ENCODE data around the gene GATM.
"Not testable (repeated sequence)": the region's sequence is repeated elsewhere in the genome, so short reads cannot be mapped to it uniquely, and the experiment has no call there.

The GATM gene

DNA sequence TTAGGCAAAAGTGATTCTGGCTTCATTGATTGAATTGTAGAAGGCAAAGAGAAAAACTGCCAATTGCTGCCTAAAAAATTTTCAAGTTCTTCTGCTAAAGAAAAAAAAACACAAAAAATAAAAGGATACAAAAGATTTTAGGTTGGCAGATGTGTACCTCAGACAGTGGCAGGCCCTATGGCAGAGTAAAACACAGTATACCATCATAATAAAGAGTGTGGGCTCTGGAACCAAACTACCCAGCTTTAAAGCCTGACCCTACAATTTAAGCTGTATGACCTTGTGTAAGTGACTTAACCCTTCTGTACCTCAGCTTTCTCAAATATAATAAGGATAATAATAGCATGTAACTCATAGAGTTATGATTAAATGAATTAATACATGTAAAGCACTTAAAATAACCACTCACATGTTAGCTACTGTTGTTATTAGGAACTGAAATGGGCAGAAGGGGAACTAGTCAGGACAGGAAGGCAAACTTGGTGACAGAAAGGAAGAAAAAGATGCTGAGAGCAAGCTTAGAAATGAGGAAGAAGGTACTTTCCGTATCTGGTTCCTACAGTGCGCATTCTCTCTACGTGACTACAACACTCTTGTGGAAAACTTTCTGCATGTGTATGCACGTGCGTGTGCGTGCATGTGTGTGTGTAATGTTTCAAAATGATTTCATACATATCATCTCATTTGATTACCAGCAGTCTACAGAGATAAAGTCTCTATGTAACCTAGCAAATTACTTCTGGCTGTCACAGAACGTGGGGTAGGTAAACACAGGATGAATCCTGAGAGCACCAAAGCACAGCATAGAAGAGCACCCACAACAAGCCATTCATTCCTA is 13.6 kb upstream of the GATM start:
- in situ Hi-C loops (cut with MboI; ENCODE audit: low sequenced_read_pairs), result no loop called here

- in situ Hi-C loops (cut with MboI; ENCODE audit: low sequenced_read_pairs), result no loop called here
These were observed 11.0 kb upstream of the GATM start for GRCh38 chr15:45389351-45389750.

DNA sequence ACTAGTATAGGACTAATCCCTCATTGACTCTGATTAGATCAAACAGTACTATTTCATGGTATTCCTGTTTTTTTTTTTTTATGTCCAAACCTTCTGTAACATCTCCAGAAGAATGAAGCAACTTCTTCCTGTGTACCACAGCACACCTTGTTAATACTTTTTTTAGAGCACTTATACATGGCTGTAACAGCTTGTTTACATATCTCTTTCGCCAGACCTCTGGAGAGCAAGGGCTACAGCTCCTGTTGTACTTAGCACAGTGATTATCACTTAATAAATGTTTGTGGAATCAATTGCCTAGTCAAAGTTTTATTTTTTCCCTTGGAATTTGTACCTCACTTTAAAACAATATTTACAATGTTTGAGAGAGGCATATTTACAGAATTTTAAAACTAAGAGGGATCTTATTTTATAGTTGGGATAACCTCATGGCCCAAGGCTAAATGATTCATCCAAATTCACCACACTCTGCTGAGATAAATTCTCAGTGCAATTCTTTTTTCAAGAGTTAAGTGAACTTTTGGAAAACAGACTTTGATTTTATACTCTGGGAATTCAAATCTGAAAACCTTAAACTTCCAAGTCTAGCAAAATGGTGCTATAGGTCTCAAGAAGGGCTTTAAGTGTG is 9.2 kb upstream of the GATM start:
- in situ Hi-C loops (cut with MboI; ENCODE audit: low sequenced_read_pairs), result no loop called here

GRCh38 chr15:45386974-45387373 is 8.6 kb upstream of the GATM start:
- in situ Hi-C loops (cut with MboI; ENCODE audit: low sequenced_read_pairs), result no loop called here

DNA sequence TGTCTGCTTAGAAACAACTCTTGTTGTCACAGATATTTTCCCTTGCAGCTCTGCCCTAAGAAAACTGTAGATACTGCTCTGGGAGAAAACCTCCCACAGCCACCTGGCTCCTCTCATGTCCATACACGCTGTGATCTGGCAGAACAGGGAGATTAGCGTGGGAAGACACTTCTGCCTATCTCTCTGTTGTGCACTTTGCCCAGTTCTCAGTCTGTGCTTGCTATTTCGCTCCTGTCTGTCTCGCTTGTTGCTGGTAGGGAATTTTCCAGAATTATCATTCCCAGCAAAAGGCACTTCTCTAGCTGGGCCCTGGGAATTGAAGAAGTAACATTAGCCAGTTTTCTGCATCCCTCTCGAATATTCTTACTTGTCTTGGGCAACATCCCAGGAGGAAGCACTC is 8.1 kb upstream of the GATM start:
- in situ Hi-C loops (cut with MboI; ENCODE audit: low sequenced_read_pairs), result no loop called here

GRCh38 chr15:45385590-45385989 is 7.2 kb upstream of the GATM start:
- in situ Hi-C loops (cut with MboI; ENCODE audit: low sequenced_read_pairs), result no loop called here

DNA sequence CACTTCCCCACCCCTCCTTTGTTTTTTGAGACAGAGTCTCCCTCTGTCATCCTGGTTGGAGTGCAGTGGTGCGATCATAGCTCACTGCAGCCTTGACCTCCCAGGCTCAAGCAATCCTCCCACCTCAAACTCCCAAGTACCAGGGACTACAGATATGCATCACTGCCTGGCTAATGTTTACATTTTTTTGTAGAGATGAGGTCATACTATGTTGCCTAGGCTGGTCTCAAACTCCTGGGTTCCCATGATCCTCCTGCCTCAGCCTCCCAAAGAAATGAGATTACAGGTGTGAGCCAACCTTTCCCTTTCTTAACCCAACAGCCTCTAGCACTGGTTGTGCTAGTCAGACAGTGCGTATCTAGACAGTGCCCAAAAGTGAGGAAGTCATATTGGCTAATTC is 6.4 kb upstream of the GATM start:
- in situ Hi-C loops (cut with MboI; ENCODE audit: low sequenced_read_pairs), result no loop called here

GRCh38 chr15:45378913-45379262 is 544 bp upstream of the GATM start:
- in situ Hi-C loops (cut with MboI; ENCODE audit: low sequenced_read_pairs), result no loop called here

DNA sequence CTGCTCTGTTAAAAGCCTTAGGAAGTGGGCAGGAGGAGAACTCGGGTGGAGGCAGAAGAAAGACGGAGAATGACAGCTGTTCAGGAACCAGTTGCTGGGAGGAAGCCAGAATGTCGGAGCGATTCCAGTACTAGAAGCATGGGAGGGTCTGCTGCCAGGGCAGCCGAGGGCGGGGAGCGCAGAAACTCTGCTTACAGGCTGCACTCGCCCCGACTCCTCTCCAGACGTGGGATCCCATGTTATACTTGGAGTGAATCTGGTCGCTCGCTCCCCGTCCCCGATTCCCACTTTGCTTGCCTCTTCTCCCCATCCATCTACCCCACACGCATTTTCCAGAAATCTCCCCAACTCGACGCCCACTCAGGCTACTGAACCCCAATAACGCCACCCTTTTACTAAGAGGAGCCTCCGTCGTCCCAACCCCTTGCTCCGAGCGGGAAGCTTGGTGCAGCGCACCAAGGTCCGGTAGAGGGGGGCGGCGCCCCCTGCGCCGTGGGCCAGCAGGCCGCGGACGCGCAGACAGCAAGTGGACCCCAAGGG is 665 bp downstream of the GATM start:
- in situ Hi-C loops (cut with MboI; ENCODE audit: low sequenced_read_pairs), result no loop called here

DNA sequence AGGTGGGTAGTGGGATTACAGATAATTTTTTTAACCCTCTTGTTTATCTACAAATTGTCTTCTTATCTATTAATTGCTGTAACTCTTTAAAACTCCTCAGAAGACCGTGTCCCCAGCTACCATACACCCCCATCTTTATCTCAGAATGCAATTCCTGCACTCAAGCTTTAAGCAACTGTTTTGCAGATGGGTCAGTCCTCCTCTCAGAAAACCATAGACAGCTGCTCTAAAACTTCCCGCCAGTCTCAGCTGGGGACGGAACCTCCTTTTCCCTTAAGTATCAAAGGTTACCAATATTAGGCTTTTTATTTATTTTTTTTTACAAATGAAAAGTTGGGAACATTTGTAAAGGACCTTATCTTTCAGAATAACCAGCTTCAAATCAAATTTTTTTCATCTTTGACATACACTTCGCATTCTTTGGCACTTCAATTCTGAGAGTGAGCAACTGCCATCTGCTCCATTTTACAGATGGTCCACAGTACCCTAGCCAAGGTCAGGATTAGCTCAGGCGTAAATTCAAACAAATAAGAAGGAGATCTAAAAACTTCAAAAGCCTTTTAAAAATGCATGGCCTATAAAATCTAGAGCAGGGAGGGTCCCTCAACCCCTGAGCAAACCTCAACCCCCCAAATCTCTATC is 1.3 kb downstream of the GATM start:
- in situ Hi-C loops (cut with MboI; ENCODE audit: low sequenced_read_pairs), result no loop called here

GRCh38 chr15:45376300-45376928 is 1.9 kb downstream of the GATM start:
- in situ Hi-C loops (cut with MboI; ENCODE audit: low sequenced_read_pairs), result no loop called here

DNA sequence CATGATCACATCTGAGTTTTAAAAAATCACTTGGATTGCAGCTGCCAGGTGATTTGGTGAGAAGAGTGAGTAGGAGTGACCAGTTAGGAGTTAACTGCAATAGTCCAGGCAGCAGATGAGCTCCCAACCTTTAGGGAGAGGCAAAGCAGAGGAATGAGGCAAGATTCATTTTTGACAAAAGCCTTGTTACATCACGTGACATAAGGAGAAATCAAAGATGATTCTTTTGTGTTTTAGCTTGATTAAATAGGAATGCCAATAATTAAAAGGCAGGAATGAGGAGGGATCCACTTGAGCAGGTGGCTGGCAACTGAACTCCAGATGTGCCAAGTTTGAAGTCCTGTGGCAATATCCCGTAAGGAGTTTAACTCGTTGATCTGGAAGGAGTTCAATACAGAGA is 2.5 kb downstream of the GATM start:
- in situ Hi-C loops (cut with MboI; ENCODE audit: low sequenced_read_pairs), result no loop called here

DNA sequence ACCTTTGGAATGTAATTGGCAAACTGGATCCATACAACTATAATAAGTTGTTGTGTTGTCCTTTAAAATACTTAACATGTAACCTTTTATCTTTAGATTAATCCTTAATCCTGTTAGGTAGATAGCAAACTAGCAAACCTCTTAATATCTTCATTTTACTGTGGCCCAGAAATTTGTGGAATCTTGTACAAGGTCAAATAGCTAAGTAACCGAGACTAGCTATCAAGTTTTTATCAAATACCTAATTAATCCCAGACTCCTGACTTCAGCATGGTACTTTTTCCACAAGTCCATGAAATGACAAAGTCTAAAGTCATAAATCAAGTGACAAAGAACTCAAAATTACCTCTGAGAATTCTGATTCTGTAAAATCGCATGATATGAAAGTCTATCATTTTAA is 4.4 kb downstream of the GATM start:
- in situ Hi-C loops (cut with MboI; ENCODE audit: low sequenced_read_pairs), result no loop called here

DNA sequence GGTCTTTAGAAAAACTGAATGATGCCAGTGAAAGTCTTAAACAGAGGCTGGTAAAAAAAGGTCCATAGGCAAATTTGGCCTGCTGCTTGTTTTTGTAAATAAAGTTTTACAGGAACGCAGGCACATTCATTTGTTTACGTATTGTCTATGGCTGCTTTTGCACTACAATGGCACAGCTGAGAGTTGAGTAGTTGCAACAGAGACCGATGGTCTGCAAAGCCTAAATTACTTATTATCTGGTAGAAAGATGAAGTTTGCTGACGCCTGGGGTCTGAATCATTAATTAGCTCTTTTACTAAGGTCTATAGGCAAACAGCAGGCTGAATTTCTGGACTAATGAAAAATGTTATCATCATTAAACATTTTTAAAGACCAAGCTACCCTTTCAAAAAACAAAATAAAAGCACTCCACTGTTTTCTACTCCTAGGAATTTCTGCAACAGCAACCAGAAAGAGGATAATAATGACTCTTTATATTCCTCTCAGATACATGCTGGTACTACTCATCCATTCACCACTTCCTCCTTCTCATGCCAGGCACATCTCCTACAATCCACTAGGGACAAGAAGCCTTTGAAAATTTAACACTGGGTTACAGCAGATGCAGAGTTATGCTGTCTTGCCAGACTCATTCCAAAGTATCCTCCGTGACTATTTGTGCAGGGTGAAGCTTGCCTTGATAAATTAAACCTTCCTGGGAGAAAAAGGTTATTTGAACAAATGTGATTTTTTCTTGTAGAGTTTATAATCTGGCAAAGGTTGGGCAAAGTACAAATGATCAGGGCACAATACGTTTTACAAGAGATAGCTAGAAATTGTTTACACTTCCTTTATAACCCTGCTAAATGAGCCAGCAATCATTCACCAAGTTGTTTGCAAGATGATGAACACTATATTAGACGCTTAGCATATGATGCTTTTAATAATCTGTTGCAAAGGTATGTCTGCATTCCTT is 6.0 kb downstream of the GATM start:
- in situ Hi-C loops (cut with MboI; ENCODE audit: low sequenced_read_pairs), result no loop called here

DNA sequence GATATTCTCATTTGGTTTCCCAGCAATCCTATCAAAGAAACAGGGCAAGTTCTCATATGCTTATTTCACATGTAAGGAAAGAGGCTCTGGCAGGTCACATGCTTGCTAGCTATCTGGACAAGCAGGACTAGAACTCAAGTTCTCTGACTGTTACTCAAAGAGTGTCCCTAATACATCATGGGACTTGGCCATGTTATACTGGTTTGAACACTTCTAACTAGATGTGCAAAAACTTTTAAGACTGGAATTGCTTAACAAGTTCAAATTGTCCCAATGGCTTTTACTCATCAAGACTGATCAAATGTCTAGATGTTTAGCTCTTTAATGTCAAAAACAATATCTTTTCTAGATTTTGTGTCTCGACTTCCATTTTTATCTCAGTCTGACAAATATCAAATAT is 6.8 kb downstream of the GATM start:
- in situ Hi-C loops (cut with MboI; ENCODE audit: low sequenced_read_pairs), result no loop called here

- in situ Hi-C loops (cut with MboI; ENCODE audit: low sequenced_read_pairs), result not testable (repeated sequence)
These were observed 8.3 kb downstream of the GATM start for GRCh38 chr15:45370042-45370441.

DNA sequence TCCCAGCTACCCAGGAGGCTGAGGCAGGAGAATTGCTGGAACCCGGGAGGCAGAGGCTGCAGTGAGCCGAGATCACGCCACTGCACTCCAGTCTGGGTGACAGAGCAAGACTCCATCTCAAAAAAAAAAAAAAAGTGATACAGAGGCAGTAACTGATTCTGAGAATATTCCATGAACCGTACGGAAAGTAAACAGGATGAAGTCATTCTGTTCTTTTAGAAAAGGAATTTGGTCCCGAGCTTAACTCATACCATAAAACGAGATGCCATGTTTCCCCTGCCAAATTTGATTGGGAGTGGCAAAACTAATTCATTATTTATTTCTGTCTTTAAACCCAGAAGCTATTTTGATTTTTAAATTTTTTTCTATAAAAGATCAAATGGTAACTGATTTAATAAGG is 11.1 kb downstream of the GATM start:
- in situ Hi-C loops (cut with MboI; ENCODE audit: low sequenced_read_pairs), result not testable (repeated sequence)

- in situ Hi-C loops (cut with MboI; ENCODE audit: low sequenced_read_pairs), result no loop called here
These were observed 14.1 kb downstream of the GATM start for GRCh38 chr15:45364271-45364670.

- in situ Hi-C loops (cut with MboI; ENCODE audit: low sequenced_read_pairs), result no loop called here
These were observed 14.5 kb downstream of the GATM start for GRCh38 chr15:45363801-45364200.

DNA sequence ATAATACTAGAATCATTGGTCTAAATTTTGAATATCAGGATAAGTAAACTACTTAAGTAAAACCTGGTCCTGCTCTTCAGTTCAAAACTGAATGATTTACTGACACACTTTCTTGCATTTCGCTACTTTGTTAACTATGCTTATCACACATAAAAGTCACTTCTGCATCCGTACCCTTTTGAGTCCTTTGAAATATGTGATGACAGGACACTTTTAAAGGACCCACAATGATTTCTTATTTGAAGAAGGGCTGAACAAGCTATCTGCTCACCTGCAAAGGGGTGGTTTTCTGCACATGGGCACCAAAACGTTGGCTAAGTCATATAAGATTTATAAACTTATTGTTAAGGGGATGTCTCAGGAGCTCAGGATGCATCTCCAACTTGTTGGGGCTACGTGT is 15.0 kb downstream of the GATM start:
- in situ Hi-C loops (cut with MboI; ENCODE audit: low sequenced_read_pairs), result no loop called here
